ENCODE data around the gene HLA-DRB5.
"Not testable (repeated sequence)": the region's sequence is repeated elsewhere in the genome, so short reads cannot be mapped to it uniquely, and the experiment has no call there.

Gene HLA-DRB5

GRCh38 chr6:32529697-32530430, at the start of gene HLA-DRB5:
Gene HLA-DRB5 (minus strand): TSS chr6:32530287. CDS start chr6:32530224, 63 bp downstream.
- DNase-seq: peak; percentile 51

GRCh38 chr6:32578962-32579361, 48.9 kb upstream of the HLA-DRB5 start:
- DNase-seq: no peak

GRCh38 chr6:32577493-32577892, 47.4 kb upstream of the HLA-DRB5 start:
- DNase-seq: not testable (repeated sequence)

GRCh38 chr6:32576250-32576649, 46.2 kb upstream of the HLA-DRB5 start:
- no peak for DNase-seq

GRCh38 chr6:32570363-32570905, 40.3 kb upstream of the HLA-DRB5 start:
- DNase-seq: no peak

- DNase-seq: no peak
Observed at GRCh38 chr6:32568561-32568960, 38.5 kb upstream of the HLA-DRB5 start.

- DNase-seq: no peak
Observed at GRCh38 chr6:32566957-32567356, 36.9 kb upstream of the HLA-DRB5 start.

GRCh38 chr6:32565511-32565910, 35.4 kb upstream of the HLA-DRB5 start:
- no peak for DNase-seq

- no peak for DNase-seq
Observed at GRCh38 chr6:32562940-32563339, 32.9 kb upstream of the HLA-DRB5 start.

- DNase-seq: no peak
Observed at GRCh38 chr6:32559747-32560146, 29.7 kb upstream of the HLA-DRB5 start.

- DNase-seq: no peak
Observed at GRCh38 chr6:32558426-32559057, 28.5 kb upstream of the HLA-DRB5 start.

- DNase-seq: no peak
Observed at GRCh38 chr6:32554116-32554965, 24.3 kb upstream of the HLA-DRB5 start.

GRCh38 chr6:32553037-32553742, 23.1 kb upstream of the HLA-DRB5 start:
- no peak for DNase-seq

GRCh38 chr6:32551410-32551809, 21.3 kb upstream of the HLA-DRB5 start:
- DNase-seq: no peak

GRCh38 chr6:32539839-32540238, 9.8 kb upstream of the HLA-DRB5 start:
- no peak for DNase-seq

GRCh38 chr6:32530431-32530793, 325 bp upstream of the HLA-DRB5 start:
- DNase-seq: not testable (repeated sequence)

- no peak for DNase-seq
Observed at GRCh38 chr6:32522302-32523047, 7.6 kb downstream of the HLA-DRB5 start.

GRCh38 chr6:32519910-32520258, 10.2 kb downstream of the HLA-DRB5 start:
- no peak for DNase-seq

GRCh38 chr6:32519118-32519909, 10.8 kb downstream of the HLA-DRB5 start:
- no peak for DNase-seq

GRCh38 chr6:32517654-32518445, 12.2 kb downstream of the HLA-DRB5 start:
- DNase-seq: no peak
